Endothelial cell of umbilical vein (primary cell): ENCODE measurements around the gene MACROD2. TPM values are rescaled to one million over a fixed set of nuclear protein-coding genes. Genes with fewer than 3 reads are reported as not detected.

Experiments used
- BruUV-seq: library from RNA; stranded (reverse); fragments of 400-500 nt; replicated peaks from 2 replicates; lab custom pipeline; 2021; lab: Mats Ljungman, UMichigan
- CTCF ChIA-PET: fragments of 300-600, 350-600 bp; sonication (Branson Sonifier 250); formaldehyde crosslinking; loops from one replicate; lab custom pipeline; 2021; ENCODE audit warnings: antibody characterized with exemption, inconsistent platforms; lab: Charles Lee
- POLR2A ChIA-PET: fragments of 300-600, 350-600 bp; sonication (Branson Sonifier 250); formaldehyde crosslinking; loops from one replicate; lab custom pipeline; 2021; ENCODE audit warnings: antibody characterized with exemption, inconsistent platforms; lab: Charles Lee
- DNase-seq: peaks from one replicate; pipeline ENCODE4 v3.0.0-alpha.2; 2011; ENCODE audit warnings: low read depth, low spot score
- FAIRE-seq: peaks from 2 replicates; lab custom pipeline; 2011; peaks lifted over from hg19 to GRCh38; lab: Jason Lieb, UNC
- H2AFZ ChIP-seq: 2 replicates; pipeline ENCODE4 v1.6.0; 2012; ENCODE audit warnings: low read depth, low read length, control low read depth, inconsistent platforms
- H3K27ac ChIP-seq: 2 replicates; pipeline ENCODE4 v1.5.1; 2011; ENCODE audit warnings: low read depth, mild to moderate bottlenecking, control low read depth, low read length, moderate library complexity; ENCODE audit not compliant: insufficient read depth
- H3K27me3 ChIP-seq, 2 experiments: 2 replicates each; pipeline versions ENCODE4 v1.6.0 to v1.6.1; 2011; ENCODE audit warnings: low read length in 2 of 2, mixed read lengths in 1 of 2; ENCODE audit not compliant: control insufficient read depth in 2 of 2, insufficient read depth in 2 of 2
- H3K36me3 ChIP-seq, 2 experiments: 2 replicates in 1 of 2; 3 replicates in 1 of 2; pipeline ENCODE4 v1.5.1; 2011; ENCODE audit warnings: low read length in 2 of 2, mild to moderate bottlenecking in 1 of 2, moderate library complexity in 1 of 2; ENCODE audit not compliant: control insufficient read depth in 2 of 2, insufficient read depth in 2 of 2; ENCODE audit errors: extremely low read depth in 1 of 2
- H3K4me1 ChIP-seq: 3 replicates; pipeline ENCODE4 v1.5.1; 2011; ENCODE audit warnings: mild to moderate bottlenecking, low read length; ENCODE audit not compliant: control insufficient read depth, insufficient read depth; ENCODE audit errors: extremely low read depth
- H3K4me2 ChIP-seq: 2 replicates; pipeline ENCODE4 v1.6.1; 2011; ENCODE audit warnings: low read length, control low read depth, mixed read lengths; ENCODE audit not compliant: insufficient read depth
- H3K4me3 ChIP-seq, 3 experiments: fragments of 200-600 bp in 1 of 3; sonication (generic), shearing (Covaris generic) in 1 of 3; replicated peaks in 1 of 3; 2 replicates each; pipeline ENCODE4 v1.5.1; 2011 to 2016; ENCODE audit warnings: control low read depth in 3 of 3, low read length in 3 of 3, mild to moderate bottlenecking in 2 of 3, inconsistent platforms in 1 of 3, low read depth in 1 of 3, moderate library complexity in 1 of 3; ENCODE audit not compliant: insufficient read depth in 1 of 3
- H3K79me2 ChIP-seq: 2 replicates; pipeline ENCODE4 v1.6.0; 2012; ENCODE audit warnings: low read length, inconsistent platforms; ENCODE audit not compliant: control insufficient read depth, insufficient read depth
- H3K9ac ChIP-seq: replicated peaks from 2 replicates; pipeline ENCODE3; 2011; ENCODE audit warnings: low read length, control low read depth; ENCODE audit not compliant: insufficient read depth; ENCODE audit errors: extremely low read depth
- H3K9me1 ChIP-seq: replicated peaks from 3 replicates; pipeline ENCODE4 v1.6.0; 2011; ENCODE audit warnings: mild to moderate bottlenecking, low read length; ENCODE audit not compliant: control insufficient read depth, insufficient read depth; ENCODE audit errors: extremely low read depth
- H3K9me3 ChIP-seq: replicated peaks from 2 replicates; pipeline ENCODE4 v1.5.1; 2012; ENCODE audit warnings: low read length, inconsistent platforms; ENCODE audit not compliant: control insufficient read depth, insufficient read depth
- H4K20me1 ChIP-seq: replicated peaks from 2 replicates; pipeline ENCODE3; 2011; ENCODE audit warnings: mild to moderate bottlenecking, low read length; ENCODE audit not compliant: control insufficient read depth, insufficient read depth; ENCODE audit errors: extremely low read depth
- CTCF ChIP-seq, 2 donors: IDR thresholded peaks; 1 replicate in 1 of 2; 2 replicates in 1 of 2; pipeline ENCODE4 v1.5.1; 2011; ENCODE audit warnings: low read length in 2 of 2, mild to moderate bottlenecking in 2 of 2, moderate library complexity in 2 of 2, control low read depth in 1 of 2, inconsistent platforms in 1 of 2, low read depth in 1 of 2; ENCODE audit not compliant: insufficient read depth in 1 of 2; ENCODE audit errors: extremely low read depth in 1 of 2
- EZH2 ChIP-seq: IDR thresholded peaks from 2 replicates; pipeline ENCODE4 v1.6.1; 2012; ENCODE audit warnings: borderline replicate concordance, low read depth, mild to moderate bottlenecking, moderate library complexity, low read length, inconsistent platforms; ENCODE audit not compliant: severe bottlenecking
- FOS ChIP-seq: IDR thresholded peaks from 2 replicates; pipeline ENCODE4 v1.6.1; 2011; ENCODE audit warnings: mild to moderate bottlenecking, low read length, moderate library complexity, borderline replicate concordance; ENCODE audit not compliant: insufficient read depth
- GATA2 ChIP-seq: IDR thresholded peaks from 2 replicates; pipeline ENCODE4 v1.7.0; 2011; ENCODE audit warnings: low read depth, mild to moderate bottlenecking, moderate library complexity, mixed read lengths, low read length; ENCODE audit not compliant: insufficient read length, insufficient read depth
- JUN ChIP-seq: IDR thresholded peaks from 2 replicates; pipeline ENCODE4 v1.6.1; 2011; ENCODE audit warnings: borderline replicate concordance, low read depth; ENCODE audit not compliant: insufficient read length, insufficient read depth
- MAX ChIP-seq: IDR thresholded peaks from 2 replicates; pipeline ENCODE4 v1.6.1; 2011; ENCODE audit not compliant: insufficient read depth, insufficient read length
- MYC ChIP-seq: IDR thresholded peaks from one replicate; pipeline ENCODE4 v1.6.1; 2011; ENCODE audit warnings: mild to moderate bottlenecking, low read depth, low read length
- POLR2A ChIP-seq: IDR thresholded peaks from 2 replicates; pipeline ENCODE4 v1.6.1; 2012; ENCODE audit warnings: low read depth, mild to moderate bottlenecking, control low read depth, low read length
- POLR2AphosphoS5 ChIP-seq: IDR thresholded peaks from 2 replicates; pipeline ENCODE4 v1.6.1; 2012; ENCODE audit warnings: low read depth, mild to moderate bottlenecking, control low read depth, low read length, moderate library complexity; ENCODE audit not compliant: insufficient read depth
- dilution Hi-C: fragments of 300-500 bp; cut with MboI; formaldehyde crosslinking; loops from one replicate; pipeline ENCODE4 v1.15.0; 2019; ENCODE audit warnings: low sequenced_read_pairs; ENCODE audit not compliant: extremely low pct_ligation_motif_present
- intact Hi-C: fragments of 100-400 bp; cut with micrococcal nuclease; formaldehyde crosslinking; loops from one replicate; pipeline ENCODE4 v1.10.0; 2022
- polyA plus RNA-seq, 4 experiments: library from polyadenylated mRNA; depleted of rRNA in 3 of 4; stranded (reverse) in 3 of 4; unstranded in 1 of 4; fragments of >200 nt; gene quantifications; 2 replicates each; pipeline versions ENCODE4 v1.2.1 to v1.2.3, GENCODE V29; 2011 to 2012; ENCODE audit warnings: missing spikeins in 1 of 4
- total RNA-seq: library from RNA; stranded (reverse); gene quantifications from 2 replicates; pipeline ENCODE4 v1.2.3, GENCODE V29; 2021

The MACROD2 gene
- total and polyA plus RNA-seq, 2 donors (not counting 3 experiments of a cell fraction or from before 2014, with no cell fraction given), result 0.11 to 0.73 TPM

- no peak overlapping the region for H2AFZ ChIP-seq
- no peak overlapping the region for H3K27ac ChIP-seq
- H3K4me1 ChIP-seq, result no peaks in the 10 kb centered on the region
- no TSS peak for BruUV-seq
- FAIRE-seq, result no peak
- no peaks in the 10 kb centered on the region for H3K27me3 ChIP-seq
- no peak overlapping the region for H3K4me2 ChIP-seq
- H3K9me1 ChIP-seq, result no peaks in the 10 kb centered on the region
- intact Hi-C loops, result no loop called here
- H3K79me2 ChIP-seq, result no peaks in the 10 kb centered on the region
- no peak overlapping the region for H3K4me3 ChIP-seq
- TF ChIP-seq FOS, result no peak
- TF ChIP-seq POLR2A, result no peak
- no peak for TF ChIP-seq GATA2
- TF ChIP-seq MAX, result no peak
- no peak for TF ChIP-seq CTCF (IDR thresholded peaks at IDR 0.05; ENCODE audit: extremely low read depth in 1 of 2, insufficient read depth in 1 of 2, low read depth in 1 of 2, low read length in 2 of 2)
- no peak for TF ChIP-seq EZH2
- no peak for TF ChIP-seq JUN
- TF ChIP-seq MYC, result no peak
- TF ChIP-seq POLR2AphosphoS5, result no peak
- dilution Hi-C loops, result no loop called here
- no peaks in the 10 kb centered on the region for H4K20me1 ChIP-seq
- POLR2A ChIA-PET, result no interaction called here
- CTCF ChIA-PET, result no interaction called here
- H3K9ac ChIP-seq, result no peak overlapping the region
- no peaks in the 10 kb centered on the region for H3K36me3 ChIP-seq
- DNase-seq, result no peak
- H3K9me3 ChIP-seq, result peaks cover 2% of the 10 kb centered on the region
These were observed 2086.8 kb downstream of the MACROD2 start for GRCh38 chr20:16082051-16082550.
